ENCODE results near the gene C2CD4C. TPM values are rescaled to one million over a fixed set of nuclear protein-coding genes. Genes with fewer than 3 reads are reported as not detected.
A peak's percentile ranks its signal among the peaks of the same experiment; 100 is the strongest.

C2CD4C gene
- total RNA-seq, 1 donor from 2014 or later = 5.7 TPM

DNA sequence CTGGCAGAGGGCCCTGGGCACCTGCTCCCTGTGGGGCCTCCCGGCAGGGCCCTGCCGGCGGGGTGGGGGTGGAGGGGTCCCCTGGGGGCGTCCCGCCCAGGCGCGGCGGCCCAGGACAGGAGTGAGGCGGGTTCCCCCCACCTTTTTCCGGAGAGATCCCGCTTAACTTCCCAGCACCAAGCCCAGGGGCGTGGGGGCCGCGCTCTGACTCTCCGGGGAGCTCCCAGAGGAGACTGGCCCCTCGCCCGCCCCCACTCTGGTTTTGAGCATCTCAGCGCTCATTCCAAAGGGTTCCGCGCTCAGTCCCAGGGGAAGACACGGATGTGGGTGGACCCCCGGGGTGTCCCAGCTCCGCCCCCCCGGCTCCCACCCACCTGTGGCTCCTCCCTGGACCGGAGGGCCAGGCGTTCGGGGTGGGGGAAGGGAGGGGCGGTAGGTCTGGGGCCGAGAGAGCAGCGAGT lies 476 bp downstream of the C2CD4C start:
- no peak for DNase-seq (ENCODE audit: low spot score in 2 of 2)

DNA sequence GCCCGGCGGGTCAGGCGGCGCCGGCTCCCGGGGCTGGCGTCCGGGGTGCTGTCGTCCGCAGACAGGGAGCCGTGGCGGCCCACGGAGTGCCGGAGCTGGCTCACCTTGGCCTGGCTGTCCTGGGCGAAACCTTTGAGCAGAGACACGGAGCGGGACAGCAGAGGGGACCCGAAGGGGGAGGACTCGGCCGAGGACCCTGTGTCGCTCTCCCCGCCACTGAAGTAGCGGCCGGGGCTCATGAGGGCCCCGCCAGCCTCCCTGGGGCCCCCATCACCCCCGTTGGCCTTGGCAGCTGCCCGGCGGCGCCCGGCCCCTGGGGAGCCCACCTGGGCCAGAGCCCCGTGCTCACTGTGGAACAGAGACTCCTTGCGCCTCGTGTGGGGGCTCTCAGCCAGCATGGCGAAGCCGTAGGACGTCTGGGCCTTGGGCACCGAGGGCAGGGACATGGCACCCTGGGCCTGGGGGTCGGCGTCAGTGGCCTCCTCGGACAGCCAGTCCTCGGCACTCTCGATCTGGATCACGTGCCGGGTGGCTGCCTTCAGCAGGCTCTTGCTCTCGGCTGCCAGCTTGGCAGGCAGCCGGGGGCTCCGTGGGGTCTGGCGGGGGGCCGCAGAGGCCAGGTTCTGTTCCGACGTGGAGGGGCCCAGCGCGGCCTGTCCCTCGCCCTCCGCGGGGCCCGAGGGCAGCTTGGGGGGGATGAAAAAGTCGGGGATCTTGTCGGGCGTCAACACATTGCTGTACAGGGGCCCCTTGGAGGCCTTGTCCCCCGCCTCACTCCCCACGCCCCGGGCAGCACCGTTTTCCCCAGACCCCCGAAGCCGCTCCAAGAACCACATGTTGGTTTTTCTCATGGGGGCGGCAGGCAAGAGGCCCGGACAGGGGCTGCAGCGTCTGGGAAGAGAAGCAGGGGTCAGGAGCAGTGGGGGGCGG lies 1.2 kb downstream of the C2CD4C start:
- H3K4me1 ChIP-seq = peaks cover 10 to 15% of the 10 kb centered on the region in 2 donors
- TF ChIP-seq, protein P1, sequence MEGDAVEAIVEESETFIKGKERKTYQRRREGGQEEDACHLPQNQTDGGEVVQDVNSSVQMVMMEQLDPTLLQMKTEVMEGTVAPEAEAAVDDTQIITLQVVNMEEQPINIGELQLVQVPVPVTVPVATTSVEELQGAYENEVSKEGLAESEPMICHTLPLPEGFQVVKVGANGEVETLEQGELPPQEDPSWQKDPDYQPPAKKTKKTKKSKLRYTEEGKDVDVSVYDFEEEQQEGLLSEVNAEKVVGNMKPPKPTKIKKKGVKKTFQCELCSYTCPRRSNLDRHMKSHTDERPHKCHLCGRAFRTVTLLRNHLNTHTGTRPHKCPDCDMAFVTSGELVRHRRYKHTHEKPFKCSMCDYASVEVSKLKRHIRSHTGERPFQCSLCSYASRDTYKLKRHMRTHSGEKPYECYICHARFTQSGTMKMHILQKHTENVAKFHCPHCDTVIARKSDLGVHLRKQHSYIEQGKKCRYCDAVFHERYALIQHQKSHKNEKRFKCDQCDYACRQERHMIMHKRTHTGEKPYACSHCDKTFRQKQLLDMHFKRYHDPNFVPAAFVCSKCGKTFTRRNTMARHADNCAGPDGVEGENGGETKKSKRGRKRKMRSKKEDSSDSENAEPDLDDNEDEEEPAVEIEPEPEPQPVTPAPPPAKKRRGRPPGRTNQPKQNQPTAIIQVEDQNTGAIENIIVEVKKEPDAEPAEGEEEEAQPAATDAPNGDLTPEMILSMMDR (IDR thresholded peaks at IDR 0.05) = no peak
- no peak overlapping the region for H3K27ac ChIP-seq
- peak overlapping the region; percentile 57 to 65 for H3K4me3 ChIP-seq
- no peaks in the 10 kb centered on the region for H3K9me3 ChIP-seq
- H3K27me3 ChIP-seq = peaks cover 14% of the 10 kb centered on the region
- no peaks in the 10 kb centered on the region for H3K36me3 ChIP-seq
- DNase-seq (ENCODE audit: low spot score in 2 of 2) = no peak
- intact Hi-C loops (cut with DNase I) = no loop called here

More for the DNA sequence above, 476 bp downstream of the C2CD4C start:
- peaks cover 10 to 15% of the 10 kb centered on the region in 2 donors for H3K4me1 ChIP-seq
- no peaks in the 10 kb centered on the region for H3K9me3 ChIP-seq
- no peaks in the 10 kb centered on the region for H3K36me3 ChIP-seq
- peak overlapping the region; percentile 57 to 65 for H3K4me3 ChIP-seq
- TF ChIP-seq, protein P1 (IDR thresholded peaks at IDR 0.05) = no peak
- no peak overlapping the region for H3K27ac ChIP-seq
- H3K27me3 ChIP-seq = peaks cover 14% of the 10 kb centered on the region
- intact Hi-C loops (cut with DNase I) = no loop called here

DNA sequence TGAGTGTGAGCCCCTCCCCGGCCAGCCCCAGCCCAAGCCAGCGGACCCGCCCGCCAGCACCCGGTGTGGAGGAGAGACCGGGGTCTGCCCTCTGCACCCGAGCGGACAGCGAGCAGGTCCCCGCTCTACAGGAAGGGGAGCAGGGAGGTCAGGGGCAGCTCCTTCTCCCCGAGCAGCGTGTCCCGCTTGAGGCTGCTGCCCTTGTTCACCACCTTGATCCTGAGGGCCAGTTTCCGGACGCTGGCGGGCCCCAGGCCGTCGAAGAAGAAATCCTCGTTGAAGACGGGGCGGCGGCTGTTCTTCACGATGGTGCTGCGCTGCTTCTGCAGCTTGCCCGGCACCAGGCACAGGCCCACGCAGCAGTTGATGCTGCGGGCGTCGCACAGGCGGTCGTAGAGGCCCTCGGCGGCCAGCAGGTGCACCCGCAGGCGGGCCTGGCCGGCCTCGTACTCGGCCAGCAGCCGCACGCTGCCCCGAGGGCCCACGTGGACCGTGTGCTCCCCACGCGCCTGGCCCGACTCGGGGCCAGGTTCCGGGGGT lies 1.9 kb downstream of the C2CD4C start:
- H3K36me3 ChIP-seq = no peaks in the 10 kb centered on the region
- no peak overlapping the region for H3K27ac ChIP-seq
- intact Hi-C loops (cut with DNase I) = no loop called here
- no peak for DNase-seq (ENCODE audit: low spot score in 2 of 2)
- peaks cover 14% of the 10 kb centered on the region for H3K27me3 ChIP-seq
- H3K4me3 ChIP-seq = no peak overlapping the region
- peaks cover 10 to 15% of the 10 kb centered on the region in 2 donors for H3K4me1 ChIP-seq
- no peaks in the 10 kb centered on the region for H3K9me3 ChIP-seq
- TF ChIP-seq, protein P1 (IDR thresholded peaks at IDR 0.05) = no peak

DNA sequence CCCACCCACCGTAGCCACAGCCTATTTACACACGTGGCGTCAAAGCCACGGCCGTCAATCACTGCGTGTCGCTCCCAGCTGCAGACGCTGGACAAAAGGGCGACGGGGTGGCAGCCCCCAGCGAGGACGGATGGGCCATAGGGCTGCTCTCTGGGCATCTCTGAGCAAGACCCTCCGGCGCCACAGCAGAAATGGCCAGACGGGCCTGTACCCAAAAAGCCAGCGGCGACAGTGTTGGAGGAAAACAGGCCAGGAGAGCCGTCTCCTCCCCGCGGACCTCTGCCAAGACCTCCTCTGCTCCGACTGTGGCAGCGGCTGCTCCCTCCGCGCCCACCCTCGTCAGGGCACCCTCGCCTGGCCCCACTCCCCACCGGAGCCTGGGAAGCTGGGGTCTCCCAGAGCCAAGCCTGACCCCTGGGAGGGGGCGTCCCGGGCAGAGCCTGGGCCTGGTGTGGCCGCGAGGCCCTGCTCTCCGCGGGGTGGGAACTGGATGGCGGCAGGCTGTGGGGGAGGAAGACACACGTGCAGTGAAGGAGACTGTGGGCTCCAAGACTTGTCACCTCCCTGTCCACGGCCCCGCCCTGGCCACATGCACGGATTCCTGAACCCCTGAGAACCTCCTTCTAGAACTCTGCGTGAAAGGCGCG lies 2.7 kb downstream of the C2CD4C start:
- intact Hi-C loops (cut with DNase I) = no loop called here
- DNase-seq (ENCODE audit: low spot score in 2 of 2) = no peak
- TF ChIP-seq, protein P1 (IDR thresholded peaks at IDR 0.05) = no peak

DNA sequence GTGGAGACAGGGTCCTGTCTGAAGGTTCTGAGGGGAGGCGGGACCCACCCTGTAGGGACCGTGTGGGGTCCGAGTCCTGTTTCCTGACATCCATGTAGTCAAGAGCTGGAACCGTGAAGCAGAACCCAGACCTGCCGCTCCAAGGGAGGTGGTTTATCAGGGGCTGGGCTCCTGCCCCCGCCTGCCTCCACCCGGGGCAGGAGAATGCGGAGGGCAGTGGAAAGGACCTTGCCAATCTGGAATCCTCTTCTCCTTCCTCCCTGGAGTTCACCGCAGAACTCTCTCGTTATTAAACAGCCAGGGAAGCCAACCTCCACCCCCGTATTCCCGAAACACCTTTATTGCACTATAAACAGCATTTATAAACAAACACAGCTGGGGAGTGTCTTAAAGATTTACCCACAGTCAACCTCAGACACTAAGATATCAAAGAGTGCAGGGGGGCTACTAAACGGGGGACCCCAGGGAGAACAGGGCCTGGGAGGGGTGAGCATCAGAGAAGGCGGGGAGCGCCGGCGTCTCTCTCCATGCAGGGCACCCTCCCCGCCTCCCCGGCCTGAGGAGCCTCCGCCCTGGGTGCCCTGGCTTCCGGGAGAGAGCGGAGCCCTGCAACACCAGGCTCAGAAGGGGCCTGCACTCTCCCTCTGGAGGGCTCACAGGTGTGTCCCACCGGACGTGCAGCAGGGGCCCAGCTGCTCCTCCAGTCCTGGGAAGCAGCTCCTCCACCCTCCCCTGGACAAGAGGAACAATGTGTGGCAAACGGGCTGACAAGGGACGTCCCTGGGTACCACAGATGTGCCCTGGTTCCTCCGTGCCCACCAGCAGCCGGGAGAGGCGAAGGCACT lies 3.6 kb downstream of the C2CD4C start:
- Histone ChIP-seq H3K36me3 (no peaks in the 10 kb centered on the region), H3K27ac (no peak overlapping the region), H3K27me3 (peaks cover 14% of the 10 kb centered on the region), H3K9me3 (no peaks in the 10 kb centered on the region), H3K4me3 (no peak overlapping the region), H3K4me1 (peaks cover 10 to 15% of the 10 kb centered on the region in 2 donors)
- intact Hi-C loops (cut with DNase I) = no loop called here
- DNase-seq (ENCODE audit: low spot score in 2 of 2) = no peak
- TF ChIP-seq, protein P1 (IDR thresholded peaks at IDR 0.05) = no peak

More for the DNA sequence above, 2.7 kb downstream of the C2CD4C start:
- Histone ChIP-seq H3K4me3 (no peak overlapping the region), H3K36me3 (no peaks in the 10 kb centered on the region), H3K4me1 (peaks cover 10 to 15% of the 10 kb centered on the region in 2 donors), H3K27ac (no peak overlapping the region), H3K9me3 (no peaks in the 10 kb centered on the region), H3K27me3 (peaks cover 14% of the 10 kb centered on the region)
